ENCODE results near the gene GPR89B.
"Not testable (repeated sequence)": the region's sequence is repeated elsewhere in the genome, so short reads cannot be mapped to it uniquely, and the experiment has no call there.

GPR89B gene

GRCh38 chr1:147928236-147929132 is at the start of gene GPR89B:
GPR89B (plus strand) TSS chr1:147928420; CDS start chr1:147928537, 117 bp downstream.
- DNase-seq (ENCODE audit: low read depth in 1 of 2, low spot score in 1 of 2), result peak; percentile 81 to 90

- DNase-seq (ENCODE audit: low read depth in 1 of 2, low spot score in 1 of 2), result no peak
Observed at GRCh38 chr1:147879911-147880310, 48.3 kb upstream of the GPR89B start.

- DNase-seq (ENCODE audit: low read depth in 1 of 2, low spot score in 1 of 2), result no peak
Observed at GRCh38 chr1:147882535-147882934, 45.7 kb upstream of the GPR89B start.

- DNase-seq (ENCODE audit: low read depth in 1 of 2, low spot score in 1 of 2), result peak; percentile 37 to 45
Observed at GRCh38 chr1:147890177-147890790, 37.9 kb upstream of the GPR89B start.

GRCh38 chr1:147891088-147891487 is 37.1 kb upstream of the GPR89B start:
- no peak for DNase-seq (ENCODE audit: low read depth in 1 of 2, low spot score in 1 of 2)

GRCh38 chr1:147892216-147892615 is 36.0 kb upstream of the GPR89B start:
- no peak for DNase-seq (ENCODE audit: low read depth in 1 of 2, low spot score in 1 of 2)

GRCh38 chr1:147892731-147893214 is 35.4 kb upstream of the GPR89B start:
- no peak for DNase-seq (ENCODE audit: low read depth in 1 of 2, low spot score in 1 of 2)

GRCh38 chr1:147895123-147895522 is 33.1 kb upstream of the GPR89B start:
- DNase-seq (ENCODE audit: low read depth in 1 of 2, low spot score in 1 of 2), result no peak

- DNase-seq (ENCODE audit: low read depth in 1 of 2, low spot score in 1 of 2), result no peak
Observed at GRCh38 chr1:147897029-147897752, 31.0 kb upstream of the GPR89B start.

GRCh38 chr1:147897789-147898188 is 30.4 kb upstream of the GPR89B start:
- no peak for DNase-seq (ENCODE audit: low read depth in 1 of 2, low spot score in 1 of 2)

- no peak for DNase-seq (ENCODE audit: low read depth in 1 of 2, low spot score in 1 of 2)
Observed at GRCh38 chr1:147902253-147902845, 25.9 kb upstream of the GPR89B start, which contains the start of gene GJA8. GJA8 (plus strand) TSS chr1:147902795; CDS start chr1:147907956, 5,161 bp downstream.

GRCh38 chr1:147904726-147905125 is 23.5 kb upstream of the GPR89B start:
- no peak for DNase-seq (ENCODE audit: low read depth in 1 of 2, low spot score in 1 of 2)

GRCh38 chr1:147907786-147908509 is 20.3 kb upstream of the GPR89B start:
- DNase-seq (ENCODE audit: low read depth in 1 of 2, low spot score in 1 of 2), result no peak

GRCh38 chr1:147912553-147912952 is 15.7 kb upstream of the GPR89B start:
- DNase-seq (ENCODE audit: low read depth in 1 of 2, low spot score in 1 of 2), result no peak

- DNase-seq (ENCODE audit: low read depth in 1 of 2, low spot score in 1 of 2), result no peak
Observed at GRCh38 chr1:147913362-147913942, 14.8 kb upstream of the GPR89B start.

GRCh38 chr1:147919896-147920295 is 8.3 kb upstream of the GPR89B start:
- no peak for DNase-seq (ENCODE audit: low read depth in 1 of 2, low spot score in 1 of 2)

GRCh38 chr1:147924813-147925212 is 3.4 kb upstream of the GPR89B start:
- DNase-seq (ENCODE audit: low read depth in 1 of 2, low spot score in 1 of 2), result no peak

- not testable (repeated sequence) for DNase-seq (ENCODE audit: low read depth in 1 of 2, low spot score in 1 of 2)
Observed at GRCh38 chr1:147927215-147927614, 1.0 kb upstream of the GPR89B start.

- not testable (repeated sequence) for DNase-seq (ENCODE audit: low read depth in 1 of 2, low spot score in 1 of 2)
Observed at GRCh38 chr1:147927689-147928088, 531 bp upstream of the GPR89B start.

GRCh38 chr1:147931137-147931536 is 2.9 kb downstream of the GPR89B start:
- not testable (repeated sequence) for DNase-seq (ENCODE audit: low read depth in 1 of 2, low spot score in 1 of 2)
